Neural cell (in vitro differentiated cells): ENCODE results near the gene BRIP1.

Experiments used
- CTCF ChIP-seq: fragments of 450-650 bp; IDR thresholded peaks from 2 replicates; pipeline ENCODE4 v1.5.1; 2014; ENCODE audit warnings: antibody characterized with exemption, mild to moderate bottlenecking, moderate library complexity; ENCODE audit not compliant: poor library complexity, severe bottlenecking
- EZH2 ChIP-seq: fragments of 200-600, 300-800 bp; shearing (Covaris generic), sonication (generic); IDR thresholded peaks from 2 replicates; pipeline ENCODE4 v1.6.1; 2014; ENCODE audit warnings: antibody characterized with exemption, low read length, borderline replicate concordance, mild to moderate bottlenecking; ENCODE audit not compliant: insufficient read depth, poor library complexity, severe bottlenecking
- RAD21 ChIP-seq: fragments of 450-650 bp; conservative IDR thresholded peaks from 2 replicates; pipeline ENCODE4 v1.6.1; 2014; ENCODE audit warnings: antibody characterized with exemption, mild to moderate bottlenecking, moderate library complexity

- TF ChIP-seq EZH2 (no peak), CTCF (no peak), RAD21 (no peak)
These were observed 32.2 kb downstream of the BRIP1 start for GRCh38 chr17:61831099-61831498.
